GM23338 (cell line): ENCODE data around the gene CYB5D1. TPM values are rescaled to one million over a fixed set of nuclear protein-coding genes. Genes with fewer than 3 reads are reported as not detected.

Experiments
- CREB1 ChIP-seq: fragments of 250-450 bp; sonication (Bioruptor Pico); IDR thresholded peaks from 2 replicates; pipeline ENCODE4 v1.5.0; 2020; ENCODE audit warnings: low read depth, mild to moderate bottlenecking, moderate library complexity
- EZH2phosphoT487 ChIP-seq: fragments of 200-600 bp; sonication (generic); IDR thresholded peaks from one replicate; pipeline ENCODE4 v1.8.1; 2018; ENCODE audit warnings: antibody characterized with exemption; ENCODE audit not compliant: unreplicated experiment
- JUNB ChIP-seq: IDR thresholded peaks from one replicate; pipeline ENCODE4 v1.6.1; 2016; ENCODE audit warnings: antibody characterized with exemption; ENCODE audit not compliant: unreplicated experiment
- NANOG ChIP-seq: IDR thresholded peaks from 2 replicates; pipeline ENCODE4 v1.6.1; 2016; ENCODE audit warnings: antibody characterized with exemption, borderline replicate concordance
- POLR2AphosphoS5 ChIP-seq: IDR thresholded peaks from 2 replicates; pipeline ENCODE4 v1.6.1; 2016; ENCODE audit warnings: antibody characterized with exemption, low read depth
- ZNF114 ChIP-seq: fragments of 250-450 bp; sonication (Bioruptor Pico); IDR thresholded peaks from 2 replicates; pipeline ENCODE4 v1.5.0; 2020; ENCODE audit warnings: mild to moderate bottlenecking, moderate library complexity
- ZNF331 ChIP-seq: fragments of 250-450 bp; sonication (Bioruptor Pico); IDR thresholded peaks from 2 replicates; pipeline ENCODE4 v1.5.0; 2020; ENCODE audit warnings: low read depth, mild to moderate bottlenecking, moderate library complexity
- polyA plus RNA-seq: library from polyadenylated mRNA; unstranded; fragments of >200 nt; fragmentation: Nextera tagmentation; extraction: Ambion mirVana; gene quantifications from 2 replicates; pipeline ENCODE4 v1.2.1, GENCODE V29; 2016
- total RNA-seq: library from RNA; depleted of rRNA; stranded (reverse); fragments of >200 nt; shearing (Covaris generic); gene quantifications from 2 replicates; pipeline ENCODE4 v1.2.3, GENCODE V29; 2014
- TF ChIP-seq, protein P1 (sequence below): fragments of 250-450 bp; sonication (Bioruptor Pico); IDR thresholded peaks from 2 replicates; pipeline ENCODE4 v1.5.0; 2020; ENCODE audit warnings: mild to moderate bottlenecking, moderate library complexity
- TF ChIP-seq, protein P2 (sequence below): IDR thresholded peaks from 2 replicates; pipeline ENCODE4 v1.6.1; 2016; ENCODE audit warnings: antibody characterized with exemption
- TF ChIP-seq, protein P3 (sequence below): IDR thresholded peaks from one replicate; pipeline ENCODE4 v1.6.1; 2018; ENCODE audit warnings: antibody characterized with exemption; ENCODE audit not compliant: unreplicated experiment

The CYB5D1 gene
- total and polyA plus RNA-seq, 2 experiments from 2014 or later = 3.5 to 8.4 TPM

DNA sequence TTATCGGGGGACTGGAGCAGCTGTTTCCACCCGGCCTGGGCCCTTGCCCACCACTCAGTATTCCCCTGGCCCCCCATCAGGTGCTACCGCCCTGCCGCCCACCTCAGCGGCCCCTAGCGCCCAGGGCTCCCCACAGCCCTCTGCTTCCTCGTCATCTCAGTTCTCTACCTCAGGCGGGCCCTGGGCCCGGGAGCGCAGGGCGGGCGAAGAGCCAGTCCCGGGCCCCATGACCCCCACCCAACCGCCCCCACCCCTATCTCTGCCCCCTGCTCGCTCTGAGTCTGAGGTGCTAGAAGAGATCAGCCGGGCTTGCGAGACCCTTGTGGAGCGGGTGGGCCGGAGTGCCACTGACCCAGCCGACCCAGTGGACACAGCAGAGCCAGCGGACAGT is 9.1 kb upstream of the CYB5D1 start (continued):
- TF ChIP-seq, protein P1, sequence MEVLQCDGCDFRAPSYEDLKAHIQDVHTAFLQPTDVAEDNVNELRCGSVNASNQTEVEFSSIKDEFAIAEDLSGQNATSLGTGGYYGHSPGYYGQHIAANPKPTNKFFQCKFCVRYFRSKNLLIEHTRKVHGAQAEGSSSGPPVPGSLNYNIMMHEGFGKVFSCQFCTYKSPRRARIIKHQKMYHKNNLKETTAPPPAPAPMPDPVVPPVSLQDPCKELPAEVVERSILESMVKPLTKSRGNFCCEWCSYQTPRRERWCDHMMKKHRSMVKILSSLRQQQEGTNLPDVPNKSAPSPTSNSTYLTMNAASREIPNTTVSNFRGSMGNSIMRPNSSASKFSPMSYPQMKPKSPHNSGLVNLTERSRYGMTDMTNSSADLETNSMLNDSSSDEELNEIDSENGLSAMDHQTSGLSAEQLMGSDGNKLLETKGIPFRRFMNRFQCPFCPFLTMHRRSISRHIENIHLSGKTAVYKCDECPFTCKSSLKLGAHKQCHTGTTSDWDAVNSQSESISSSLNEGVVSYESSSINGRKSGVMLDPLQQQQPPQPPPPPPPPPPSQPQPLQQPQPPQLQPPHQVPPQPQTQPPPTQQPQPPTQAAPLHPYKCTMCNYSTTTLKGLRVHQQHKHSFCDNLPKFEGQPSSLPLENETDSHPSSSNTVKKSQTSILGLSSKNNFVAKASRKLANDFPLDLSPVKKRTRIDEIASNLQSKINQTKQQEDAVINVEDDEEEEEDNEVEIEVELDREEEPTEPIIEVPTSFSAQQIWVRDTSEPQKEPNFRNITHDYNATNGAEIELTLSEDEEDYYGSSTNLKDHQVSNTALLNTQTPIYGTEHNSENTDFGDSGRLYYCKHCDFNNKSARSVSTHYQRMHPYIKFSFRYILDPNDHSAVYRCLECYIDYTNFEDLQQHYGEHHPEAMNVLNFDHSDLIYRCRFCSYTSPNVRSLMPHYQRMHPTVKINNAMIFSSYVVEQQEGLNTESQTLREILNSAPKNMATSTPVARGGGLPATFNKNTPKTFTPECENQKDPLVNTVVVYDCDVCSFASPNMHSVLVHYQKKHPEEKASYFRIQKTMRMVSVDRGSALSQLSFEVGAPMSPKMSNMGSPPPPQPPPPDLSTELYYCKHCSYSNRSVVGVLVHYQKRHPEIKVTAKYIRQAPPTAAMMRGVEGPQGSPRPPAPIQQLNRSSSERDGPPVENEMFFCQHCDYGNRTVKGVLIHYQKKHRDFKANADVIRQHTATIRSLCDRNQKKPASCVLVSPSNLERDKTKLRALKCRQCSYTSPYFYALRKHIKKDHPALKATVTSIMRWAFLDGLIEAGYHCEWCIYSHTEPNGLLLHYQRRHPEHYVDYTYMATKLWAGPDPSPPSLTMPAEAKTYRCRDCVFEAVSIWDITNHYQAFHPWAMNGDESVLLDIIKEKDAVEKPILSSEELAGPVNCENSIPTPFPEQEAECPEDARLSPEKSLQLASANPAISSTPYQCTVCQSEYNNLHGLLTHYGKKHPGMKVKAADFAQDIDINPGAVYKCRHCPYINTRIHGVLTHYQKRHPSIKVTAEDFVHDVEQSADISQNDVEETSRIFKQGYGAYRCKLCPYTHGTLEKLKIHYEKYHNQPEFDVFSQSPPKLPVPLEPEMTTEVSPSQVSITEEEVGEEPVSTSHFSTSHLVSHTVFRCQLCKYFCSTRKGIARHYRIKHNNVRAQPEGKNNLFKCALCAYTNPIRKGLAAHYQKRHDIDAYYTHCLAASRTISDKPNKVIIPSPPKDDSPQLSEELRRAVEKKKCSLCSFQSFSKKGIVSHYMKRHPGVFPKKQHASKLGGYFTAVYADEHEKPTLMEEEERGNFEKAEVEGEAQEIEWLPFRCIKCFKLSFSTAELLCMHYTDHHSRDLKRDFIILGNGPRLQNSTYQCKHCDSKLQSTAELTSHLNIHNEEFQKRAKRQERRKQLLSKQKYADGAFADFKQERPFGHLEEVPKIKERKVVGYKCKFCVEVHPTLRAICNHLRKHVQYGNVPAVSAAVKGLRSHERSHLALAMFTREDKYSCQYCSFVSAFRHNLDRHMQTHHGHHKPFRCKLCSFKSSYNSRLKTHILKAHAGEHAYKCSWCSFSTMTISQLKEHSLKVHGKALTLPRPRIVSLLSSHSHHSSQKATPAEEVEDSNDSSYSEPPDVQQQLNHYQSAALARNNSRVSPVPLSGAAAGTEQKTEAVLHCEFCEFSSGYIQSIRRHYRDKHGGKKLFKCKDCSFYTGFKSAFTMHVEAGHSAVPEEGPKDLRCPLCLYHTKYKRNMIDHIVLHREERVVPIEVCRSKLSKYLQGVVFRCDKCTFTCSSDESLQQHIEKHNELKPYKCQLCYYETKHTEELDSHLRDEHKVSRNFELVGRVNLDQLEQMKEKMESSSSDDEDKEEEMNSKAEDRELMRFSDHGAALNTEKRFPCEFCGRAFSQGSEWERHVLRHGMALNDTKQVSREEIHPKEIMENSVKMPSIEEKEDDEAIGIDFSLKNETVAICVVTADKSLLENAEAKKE = no peak
- TF ChIP-seq, protein P2, sequence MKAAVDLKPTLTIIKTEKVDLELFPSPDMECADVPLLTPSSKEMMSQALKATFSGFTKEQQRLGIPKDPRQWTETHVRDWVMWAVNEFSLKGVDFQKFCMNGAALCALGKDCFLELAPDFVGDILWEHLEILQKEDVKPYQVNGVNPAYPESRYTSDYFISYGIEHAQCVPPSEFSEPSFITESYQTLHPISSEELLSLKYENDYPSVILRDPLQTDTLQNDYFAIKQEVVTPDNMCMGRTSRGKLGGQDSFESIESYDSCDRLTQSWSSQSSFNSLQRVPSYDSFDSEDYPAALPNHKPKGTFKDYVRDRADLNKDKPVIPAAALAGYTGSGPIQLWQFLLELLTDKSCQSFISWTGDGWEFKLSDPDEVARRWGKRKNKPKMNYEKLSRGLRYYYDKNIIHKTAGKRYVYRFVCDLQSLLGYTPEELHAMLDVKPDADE = no peak
- TF ChIP-seq ZNF331 (no peak), CREB1 (CRISPR knock-in tag) (no peak), NANOG (no peak), POLR2AphosphoS5 (no peak), EZH2phosphoT487 (no peak), JUNB (no peak), ZNF114 (CRISPR knock-in tag) (no peak)
- TF ChIP-seq, protein P3, sequence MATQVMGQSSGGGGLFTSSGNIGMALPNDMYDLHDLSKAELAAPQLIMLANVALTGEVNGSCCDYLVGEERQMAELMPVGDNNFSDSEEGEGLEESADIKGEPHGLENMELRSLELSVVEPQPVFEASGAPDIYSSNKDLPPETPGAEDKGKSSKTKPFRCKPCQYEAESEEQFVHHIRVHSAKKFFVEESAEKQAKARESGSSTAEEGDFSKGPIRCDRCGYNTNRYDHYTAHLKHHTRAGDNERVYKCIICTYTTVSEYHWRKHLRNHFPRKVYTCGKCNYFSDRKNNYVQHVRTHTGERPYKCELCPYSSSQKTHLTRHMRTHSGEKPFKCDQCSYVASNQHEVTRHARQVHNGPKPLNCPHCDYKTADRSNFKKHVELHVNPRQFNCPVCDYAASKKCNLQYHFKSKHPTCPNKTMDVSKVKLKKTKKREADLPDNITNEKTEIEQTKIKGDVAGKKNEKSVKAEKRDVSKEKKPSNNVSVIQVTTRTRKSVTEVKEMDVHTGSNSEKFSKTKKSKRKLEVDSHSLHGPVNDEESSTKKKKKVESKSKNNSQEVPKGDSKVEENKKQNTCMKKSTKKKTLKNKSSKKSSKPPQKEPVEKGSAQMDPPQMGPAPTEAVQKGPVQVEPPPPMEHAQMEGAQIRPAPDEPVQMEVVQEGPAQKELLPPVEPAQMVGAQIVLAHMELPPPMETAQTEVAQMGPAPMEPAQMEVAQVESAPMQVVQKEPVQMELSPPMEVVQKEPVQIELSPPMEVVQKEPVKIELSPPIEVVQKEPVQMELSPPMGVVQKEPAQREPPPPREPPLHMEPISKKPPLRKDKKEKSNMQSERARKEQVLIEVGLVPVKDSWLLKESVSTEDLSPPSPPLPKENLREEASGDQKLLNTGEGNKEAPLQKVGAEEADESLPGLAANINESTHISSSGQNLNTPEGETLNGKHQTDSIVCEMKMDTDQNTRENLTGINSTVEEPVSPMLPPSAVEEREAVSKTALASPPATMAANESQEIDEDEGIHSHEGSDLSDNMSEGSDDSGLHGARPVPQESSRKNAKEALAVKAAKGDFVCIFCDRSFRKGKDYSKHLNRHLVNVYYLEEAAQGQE = no peak
